Measurements from ENCODE around the gene KMT2B.
"Not testable (repeated sequence)": the region's sequence is repeated elsewhere in the genome, so short reads cannot be mapped to it uniquely, and the experiment has no call there.

Gene KMT2B

DNA sequence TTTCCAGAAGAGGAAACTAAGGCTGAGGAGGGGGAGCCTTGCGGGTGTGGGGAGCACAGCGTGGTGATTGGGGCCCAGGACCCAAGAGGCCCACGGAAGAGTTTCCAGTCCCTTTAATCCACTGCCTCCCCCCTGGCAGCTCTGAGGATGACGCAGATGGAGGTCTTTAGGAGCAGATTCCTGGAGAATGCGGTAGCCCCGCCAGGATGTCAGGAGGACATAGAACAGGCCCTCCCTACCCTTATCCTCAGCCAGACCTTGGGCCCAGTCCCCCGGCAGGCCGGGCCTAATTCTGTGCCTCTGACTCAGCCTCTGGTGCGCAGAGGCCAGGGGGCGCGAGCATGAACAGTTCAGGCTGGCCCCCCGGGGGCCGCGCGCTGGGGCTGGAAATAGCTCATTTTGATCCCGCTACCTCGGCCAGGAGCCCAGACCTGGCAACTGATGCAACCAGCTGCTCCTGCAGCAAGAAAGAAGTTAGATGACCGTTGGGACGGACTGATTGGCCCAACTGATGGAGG, 39.5 kb downstream of the KMT2B start:
- DNase-seq (ENCODE audit: low read depth) = no peak

DNA sequence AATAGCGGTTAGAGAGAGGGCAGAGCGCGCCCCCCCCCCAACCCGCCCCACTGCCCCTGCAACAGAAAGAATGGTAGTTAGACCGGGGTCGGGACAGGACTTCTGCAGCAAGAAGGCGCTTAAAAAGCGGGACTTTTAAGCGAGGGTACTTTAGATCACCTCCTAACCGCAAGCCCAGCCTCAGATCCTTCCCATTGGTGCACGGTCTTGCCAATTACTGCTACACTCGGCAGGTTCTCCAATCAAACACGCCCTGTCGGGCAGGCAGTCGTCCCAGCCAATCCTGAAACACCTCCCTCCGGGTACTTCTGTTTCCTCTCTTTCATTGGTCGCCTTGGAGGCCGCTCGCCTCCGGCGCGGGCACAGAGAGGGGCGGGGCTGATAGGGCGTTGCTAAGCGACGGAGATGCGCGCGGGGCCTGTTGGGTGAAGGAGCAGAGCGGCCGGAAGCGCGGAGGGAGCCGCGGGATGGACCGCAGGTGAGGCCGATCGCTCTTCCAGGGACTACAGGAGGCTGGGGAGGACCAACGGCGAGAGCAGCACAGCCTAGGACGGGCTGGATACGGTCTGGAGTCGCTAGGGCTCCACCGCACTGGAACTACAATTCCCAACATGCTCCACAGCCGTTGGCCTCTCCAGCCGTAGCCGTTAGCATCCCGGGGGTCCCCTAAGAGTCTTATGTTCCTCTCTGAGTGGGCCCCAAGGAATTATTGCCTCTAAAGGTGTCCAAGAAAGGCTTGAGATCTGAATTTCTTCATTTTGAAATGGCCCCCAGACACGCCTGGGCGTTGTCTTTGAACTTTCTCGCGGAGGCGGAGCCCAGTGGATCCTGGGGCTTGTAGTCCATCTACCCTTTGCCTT, 40.2 kb downstream of the KMT2B start, which contains the start of gene PROSER3:
Gene PROSER3, plus strand, starts transcription at position 428 of the 860 bp plus-strand sequence. Its CDS starts 40 bp downstream, at position 468.
- peak; percentile 97 for DNase-seq (ENCODE audit: low read depth)

DNA sequence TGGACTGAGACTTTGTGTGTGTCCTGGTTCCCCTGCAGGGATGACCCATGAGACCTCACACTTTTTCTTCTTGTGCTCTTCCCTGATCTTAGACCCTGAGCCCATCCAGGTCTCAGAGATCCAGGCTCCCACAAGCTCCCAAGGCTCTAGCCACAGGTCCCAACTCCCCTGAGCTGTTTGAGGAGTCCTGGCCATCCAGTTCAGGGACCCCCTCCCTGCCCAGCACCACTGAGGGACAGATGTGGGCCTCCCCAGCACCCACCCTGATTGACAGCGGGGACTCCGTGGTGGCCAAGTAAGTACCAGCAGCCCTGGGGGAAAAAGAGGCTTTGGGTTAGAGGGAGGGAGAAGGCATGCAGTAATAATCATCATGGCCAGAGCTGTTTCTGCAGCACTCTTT, 41.9 kb downstream of the KMT2B start:
- DNase-seq (ENCODE audit: low read depth) = no peak

DNA sequence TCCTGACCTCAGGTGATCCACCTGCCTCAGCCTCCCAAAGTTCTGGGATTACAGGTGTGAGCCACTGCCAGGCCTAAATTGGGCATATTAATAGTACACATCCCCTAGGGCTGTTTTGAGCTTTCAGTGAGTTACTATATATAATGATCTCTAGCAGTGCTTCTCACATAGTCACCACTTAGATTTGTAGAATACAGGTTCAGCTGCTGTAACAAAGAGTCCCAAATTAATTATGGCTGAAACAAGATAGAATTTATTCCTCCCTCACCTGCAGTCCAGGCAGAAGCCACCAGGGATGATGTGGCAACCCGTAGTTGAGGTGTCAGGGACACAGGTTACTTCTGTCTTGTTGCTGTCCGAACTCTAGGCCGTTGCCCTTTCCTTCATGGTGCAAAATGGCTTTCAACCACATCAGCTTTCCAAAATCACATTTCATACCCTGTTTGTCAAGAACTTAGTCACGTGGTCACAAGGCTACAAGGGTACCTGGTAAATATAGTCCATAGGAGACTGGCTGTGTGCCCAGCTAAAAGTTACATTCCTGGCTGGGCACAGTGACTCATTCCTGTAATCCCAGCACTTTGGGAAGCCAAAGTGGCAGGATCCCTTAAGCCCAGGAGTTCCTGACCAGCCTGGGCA, 43.0 kb downstream of the KMT2B start:
- DNase-seq (ENCODE audit: low read depth) = no peak

DNA sequence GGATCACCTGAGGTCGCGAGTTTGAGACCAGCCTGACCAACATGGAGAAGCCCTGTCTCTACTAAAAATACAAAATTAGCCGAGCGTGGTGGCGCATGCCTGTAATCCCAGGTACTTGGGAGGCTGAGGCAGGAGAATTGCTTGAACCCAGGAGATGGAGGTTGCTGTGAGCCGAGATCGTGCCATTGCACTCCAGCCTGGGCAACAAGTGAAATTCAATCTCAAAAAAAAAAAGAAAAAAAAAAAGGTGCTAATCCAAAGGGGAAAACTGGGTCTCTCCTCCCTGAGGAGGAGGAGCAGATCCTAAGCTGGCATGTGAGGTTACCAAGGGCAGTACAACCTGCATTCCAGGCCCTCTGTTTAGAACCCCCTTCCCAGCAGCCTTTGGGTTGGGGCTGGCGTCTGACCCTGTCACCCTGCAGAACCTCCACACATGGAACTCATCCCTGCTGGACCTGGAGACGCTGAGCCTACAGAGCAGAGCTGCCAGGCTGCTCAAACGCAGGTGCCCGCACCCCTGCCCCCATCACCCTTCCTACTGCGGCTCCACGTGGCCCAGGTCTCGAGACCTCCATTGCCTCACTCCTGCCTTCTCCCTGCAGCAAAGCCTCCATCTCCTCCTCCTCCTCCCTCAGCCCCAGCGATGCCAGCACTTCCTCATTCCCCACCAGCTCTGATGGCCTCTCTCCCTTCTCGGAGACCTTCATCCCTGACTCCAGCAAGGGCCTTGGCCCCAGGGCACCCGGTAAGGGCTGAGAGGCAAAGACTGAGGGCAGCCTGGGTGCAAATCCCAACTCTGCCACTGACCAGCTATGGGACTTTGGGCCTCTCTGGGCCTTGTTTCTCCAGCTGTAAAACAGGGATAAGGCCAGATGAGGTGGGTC, 46.9 kb downstream of the KMT2B start:
- DNase-seq (ENCODE audit: low read depth) = no peak

DNA sequence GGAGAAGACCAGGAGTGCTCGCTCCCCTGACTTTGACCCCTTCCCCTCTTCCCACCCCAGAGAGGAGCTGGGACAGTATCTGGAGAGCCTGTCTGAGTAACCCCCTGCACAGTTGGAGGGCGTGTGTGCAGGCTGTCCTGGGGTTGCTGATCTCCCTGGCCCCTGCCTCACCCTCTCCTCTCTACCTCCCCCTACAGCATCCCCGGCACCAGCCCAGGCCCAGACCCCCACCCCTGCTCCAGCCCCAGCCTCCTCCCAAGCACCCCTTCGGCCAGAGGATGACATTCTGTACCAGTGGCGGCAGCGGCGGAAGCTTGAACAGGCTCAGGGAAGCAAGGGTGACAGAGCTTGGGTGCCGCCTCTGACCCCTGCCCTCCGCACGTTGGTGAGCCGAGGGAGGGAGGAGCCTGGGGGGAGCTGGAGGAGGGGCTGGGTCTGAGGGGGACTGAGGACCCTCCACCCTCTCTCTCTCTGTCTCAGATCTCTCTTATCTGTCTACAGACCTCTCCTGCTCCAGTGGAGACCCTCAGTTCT, 48.8 kb downstream of the KMT2B start:
- DNase-seq (ENCODE audit: low read depth) = no peak

DNA sequence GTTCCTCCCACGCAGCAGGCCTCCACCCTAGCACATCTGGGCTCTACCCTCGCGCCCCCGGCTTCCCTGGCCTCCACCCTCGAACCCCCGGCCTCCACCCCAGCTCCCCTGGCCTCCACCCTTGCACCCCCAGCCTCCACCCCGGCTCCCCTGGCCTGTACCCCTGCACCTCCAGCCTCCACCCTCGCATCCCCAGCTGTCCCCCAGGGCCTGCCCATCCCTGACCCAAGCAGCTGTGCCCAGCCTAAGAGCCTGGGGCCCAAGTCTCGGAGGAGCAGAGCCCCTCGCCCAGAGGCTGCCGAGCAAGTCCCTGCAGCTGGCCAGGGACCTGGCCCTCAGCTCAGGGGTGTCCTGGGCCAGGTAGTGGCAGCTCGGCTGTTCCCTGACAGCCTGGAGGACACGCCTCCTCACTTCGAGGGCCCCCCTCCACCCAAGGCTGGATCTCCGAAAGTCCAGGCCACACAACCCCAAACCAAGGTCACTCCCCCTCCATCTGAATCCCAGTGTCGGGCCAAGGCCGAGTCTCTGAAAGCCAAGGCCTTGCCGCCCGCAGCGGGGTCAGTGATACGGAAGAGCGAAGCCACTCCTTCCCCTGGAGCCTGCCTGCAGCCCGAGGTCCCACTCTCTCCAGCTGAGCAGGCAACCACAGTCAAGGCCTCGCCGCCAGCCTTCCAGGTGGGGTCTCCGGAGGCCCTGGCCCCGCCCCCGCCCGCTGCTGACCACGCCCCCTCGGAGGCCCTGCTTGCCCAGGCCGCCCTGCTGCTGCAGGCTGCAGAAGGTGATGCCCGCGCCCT, 49.7 kb downstream of the KMT2B start:
- no peak for DNase-seq (ENCODE audit: low read depth)

DNA sequence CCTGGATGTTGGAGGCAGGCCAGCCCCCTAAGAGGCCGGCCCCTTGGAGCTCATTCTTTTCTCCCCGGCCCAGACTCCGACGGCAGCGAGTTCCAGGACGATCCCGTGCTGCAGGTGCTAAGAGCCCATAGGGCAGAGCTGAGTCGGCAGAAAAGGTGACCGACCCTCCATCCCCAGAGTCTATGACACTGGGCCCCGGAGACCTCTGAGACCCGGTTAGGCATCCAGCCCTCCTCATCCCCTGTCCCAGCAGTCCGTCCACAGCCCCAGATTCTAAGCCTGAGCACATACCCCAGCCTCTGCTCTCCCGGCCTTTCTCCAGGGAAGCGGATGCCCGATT, 50.2 kb downstream of the KMT2B start:
- DNase-seq (ENCODE audit: low read depth) = no peak

DNA sequence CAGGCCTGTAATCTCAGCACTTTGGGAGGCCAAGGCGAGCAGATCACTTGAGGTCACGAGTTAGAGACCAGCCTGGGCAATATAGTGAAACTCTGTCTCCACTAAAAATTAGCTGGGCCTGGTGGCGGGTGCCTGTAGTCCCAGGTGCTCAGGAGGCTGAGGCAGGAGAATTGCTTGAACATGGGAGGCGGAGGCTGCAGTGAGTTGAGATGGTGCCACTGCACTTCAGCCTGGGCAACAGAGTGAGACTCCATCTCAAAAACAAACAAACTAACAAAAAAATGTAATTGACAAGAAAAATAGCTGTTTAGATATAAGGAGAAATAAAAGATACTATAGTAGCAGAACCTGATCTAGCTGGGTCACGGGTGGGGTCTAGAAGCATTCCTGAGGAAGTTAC, 54.6 kb downstream of the KMT2B start:
- DNase-seq (ENCODE audit: low read depth) = not testable (repeated sequence)

DNA sequence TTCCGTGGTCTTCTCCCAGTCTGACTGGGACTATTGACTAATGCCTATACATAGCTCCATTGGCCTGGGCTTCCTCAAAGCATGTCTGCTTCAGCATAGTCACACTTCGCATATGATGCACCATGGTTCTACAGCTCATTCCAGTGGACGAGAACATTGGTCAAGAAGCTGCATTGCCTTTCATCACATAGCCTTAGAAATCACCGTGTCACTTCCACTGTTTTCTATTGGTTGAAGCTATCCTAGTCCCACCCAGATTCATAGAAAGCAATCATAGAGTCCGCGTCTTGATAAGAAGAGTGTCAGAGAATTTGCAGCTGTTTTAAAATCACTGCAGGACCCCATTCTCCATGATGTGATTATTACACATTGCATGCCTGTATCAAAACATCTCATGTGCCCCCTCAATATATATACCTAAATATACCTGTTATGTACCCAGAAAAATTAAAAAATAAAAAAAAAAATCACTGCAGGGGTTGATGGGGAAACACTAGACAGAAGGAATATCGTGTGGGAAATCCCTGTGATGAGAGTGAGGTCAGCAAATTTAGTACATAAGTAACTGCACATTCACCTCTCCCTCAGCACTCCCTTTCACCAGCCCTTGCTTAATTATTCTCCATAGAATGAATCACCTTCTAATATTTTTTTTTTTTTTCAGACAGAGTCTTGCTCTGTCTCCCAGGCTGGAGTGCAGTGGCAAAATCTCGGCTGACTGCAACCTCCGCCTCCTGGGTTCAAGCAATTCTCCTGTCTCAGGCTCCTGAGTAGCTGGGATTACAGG, 55.4 kb downstream of the KMT2B start:
- DNase-seq (ENCODE audit: low read depth) = no peak

DNA sequence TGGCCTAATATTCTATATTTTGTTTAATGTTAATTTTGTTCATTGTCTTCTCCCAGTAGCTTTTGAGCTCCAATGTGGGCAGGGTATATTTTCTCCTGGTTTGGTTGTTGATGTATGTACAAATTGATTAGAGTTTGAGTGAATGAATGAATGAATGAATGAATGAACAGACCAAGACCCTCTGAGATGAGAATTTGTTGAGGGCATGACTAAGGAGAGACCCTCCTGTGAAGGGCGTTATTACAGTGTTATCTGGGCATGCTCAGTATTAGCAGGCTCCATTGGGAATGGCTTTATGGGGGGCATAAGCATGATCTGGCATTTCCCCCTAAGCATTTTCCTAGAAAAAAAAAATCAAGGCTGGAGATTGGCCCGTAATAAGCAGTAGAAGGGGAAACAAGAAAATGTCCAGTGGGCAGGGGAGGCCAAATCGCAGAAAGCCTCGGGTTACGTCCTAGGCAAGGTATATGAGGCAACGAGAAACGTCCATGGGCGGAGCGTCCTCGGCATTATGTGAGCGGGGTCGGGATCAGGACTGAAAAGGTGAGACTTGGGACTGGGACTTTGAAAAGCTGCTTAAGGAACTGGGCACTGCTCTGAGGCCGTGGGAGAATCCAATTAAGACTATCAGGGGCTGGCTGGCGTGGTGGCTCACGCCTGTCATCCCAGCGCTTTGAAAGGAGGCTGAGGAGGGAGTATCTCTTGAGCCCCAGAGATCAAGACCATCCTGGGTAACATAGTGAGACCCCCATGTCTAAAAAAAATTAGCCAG, 56.7 kb downstream of the KMT2B start:
- no peak for DNase-seq (ENCODE audit: low read depth)

DNA sequence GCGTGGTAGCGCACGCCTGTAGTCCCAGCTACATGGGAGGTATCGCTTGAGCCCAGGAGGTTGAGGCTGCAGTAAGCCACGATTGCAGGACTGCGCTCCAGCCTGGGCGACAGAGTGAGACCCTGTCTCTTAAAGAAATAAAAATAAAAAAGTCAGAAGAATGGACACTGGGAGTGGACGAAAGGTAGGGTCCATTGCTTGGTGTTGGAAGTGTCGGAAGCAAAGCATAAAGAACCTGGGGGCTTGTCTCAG, 57.2 kb downstream of the KMT2B start:
- no peak for DNase-seq (ENCODE audit: low read depth)

DNA sequence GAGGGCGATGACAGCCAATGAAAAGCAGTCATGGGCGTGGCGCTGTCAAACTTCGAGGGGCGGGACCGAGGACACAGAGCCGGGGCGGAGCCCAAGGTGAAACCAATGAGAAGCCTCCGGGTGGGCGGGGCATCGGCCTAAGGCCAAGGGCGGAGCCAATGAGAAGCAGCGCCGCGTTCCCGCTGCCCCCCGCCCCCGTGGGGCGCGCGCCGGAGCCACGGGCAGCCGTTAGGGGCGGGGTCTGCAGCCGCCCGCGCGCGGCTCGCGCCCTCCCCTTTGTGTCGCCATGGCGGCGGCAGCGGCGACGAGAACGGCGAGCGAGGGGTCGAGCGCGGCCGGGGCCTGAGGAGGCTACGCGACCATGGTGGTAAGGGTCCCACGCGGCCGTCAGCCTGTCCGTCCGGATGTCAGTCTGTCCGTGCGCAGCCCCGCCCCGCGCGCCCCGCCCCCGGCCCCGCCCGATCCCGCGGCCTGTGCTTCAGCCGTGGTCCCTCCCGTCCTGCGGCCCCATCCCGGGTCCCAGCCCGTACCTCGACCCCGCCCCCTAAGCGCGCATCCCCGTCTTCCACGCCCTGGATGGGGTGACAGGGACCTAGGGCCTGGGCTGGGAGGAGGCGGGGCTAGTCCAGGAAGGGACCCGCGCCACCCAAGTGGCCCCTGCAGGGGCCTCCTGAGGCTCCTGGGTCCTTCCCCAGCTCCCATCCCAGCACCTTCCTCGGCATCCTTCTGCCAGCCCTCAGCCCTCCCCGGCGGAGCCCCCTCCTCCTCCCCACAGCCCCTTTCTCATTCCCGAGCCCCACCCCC, 57.7 kb downstream of the KMT2B start, which contains the start of gene ARHGAP33:
Gene ARHGAP33, plus strand, starts transcription at position 267 of the 804 bp plus-strand sequence. Its CDS starts 95 bp downstream, at position 362.
- DNase-seq (ENCODE audit: low read depth) = peak; percentile 98

DNA sequence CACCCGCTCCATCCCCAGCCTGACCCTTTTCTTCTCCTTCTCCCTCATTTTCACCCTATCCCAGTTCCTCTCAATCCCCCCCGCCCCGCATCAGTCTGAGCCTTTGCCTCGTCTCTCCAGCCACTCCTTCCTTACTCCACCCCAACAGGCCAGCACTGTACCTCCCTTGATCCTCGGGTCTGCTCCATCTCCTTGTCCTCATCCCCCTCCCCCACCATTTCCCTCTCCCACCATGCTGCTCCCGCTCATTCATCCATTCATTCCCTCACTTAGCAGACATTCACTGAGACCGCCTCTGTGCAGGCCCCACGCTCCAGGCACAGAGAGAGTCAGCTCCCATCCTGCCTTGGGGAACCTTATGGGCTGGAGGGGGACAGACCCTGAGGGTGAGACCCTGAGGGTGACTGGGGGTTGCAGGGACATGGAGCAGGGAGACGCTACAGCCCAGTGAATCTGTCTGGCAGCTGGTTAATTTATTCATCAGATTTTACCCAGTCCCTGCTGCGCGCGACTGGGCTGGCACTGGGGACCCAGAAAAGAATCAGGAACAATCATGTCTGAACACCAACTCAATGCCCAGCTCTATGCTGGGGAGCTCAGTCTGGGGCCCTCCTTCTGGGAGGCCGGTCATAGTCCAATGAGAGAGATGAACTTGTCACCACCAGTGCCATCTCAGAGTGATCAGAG, 58.4 kb downstream of the KMT2B start:
- no peak for DNase-seq (ENCODE audit: low read depth)

DNA sequence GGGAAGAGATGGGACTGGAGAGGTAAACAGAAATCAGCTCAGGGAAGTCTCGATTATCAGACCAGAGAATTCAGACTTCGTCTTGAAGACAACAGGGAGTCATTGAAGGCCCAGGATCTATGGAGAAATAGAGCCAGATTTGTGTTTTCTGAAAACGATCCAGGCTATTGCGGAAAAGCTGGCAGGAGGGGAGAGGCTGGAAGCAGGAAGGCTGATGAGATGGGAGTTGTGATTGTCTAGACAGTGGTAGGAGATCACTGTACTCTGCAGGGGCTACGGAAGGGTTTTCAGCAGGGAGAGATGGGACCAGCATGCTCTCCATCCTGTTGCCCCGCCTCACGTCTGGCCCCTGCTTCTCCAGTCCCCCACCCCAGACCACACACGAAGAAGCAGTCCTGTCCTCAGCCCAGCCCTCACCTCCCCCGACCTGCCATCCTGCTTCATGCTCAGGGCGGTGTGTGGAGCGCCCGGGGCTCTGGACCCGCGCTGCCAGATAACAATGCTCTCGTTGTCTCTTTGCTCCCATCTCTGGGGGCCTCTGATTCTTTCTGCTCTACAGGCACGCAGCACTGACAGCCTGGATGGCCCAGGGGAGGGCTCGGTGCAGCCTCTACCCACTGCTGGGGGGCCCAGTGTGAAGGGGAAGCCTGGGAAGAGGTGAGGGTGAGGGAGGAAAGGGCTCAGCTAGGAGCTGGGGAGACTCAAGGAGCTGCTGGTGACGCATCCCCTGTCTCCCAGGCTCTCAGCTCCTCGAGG, 59.5 kb downstream of the KMT2B start:
- no peak for DNase-seq (ENCODE audit: low read depth)

DNA sequence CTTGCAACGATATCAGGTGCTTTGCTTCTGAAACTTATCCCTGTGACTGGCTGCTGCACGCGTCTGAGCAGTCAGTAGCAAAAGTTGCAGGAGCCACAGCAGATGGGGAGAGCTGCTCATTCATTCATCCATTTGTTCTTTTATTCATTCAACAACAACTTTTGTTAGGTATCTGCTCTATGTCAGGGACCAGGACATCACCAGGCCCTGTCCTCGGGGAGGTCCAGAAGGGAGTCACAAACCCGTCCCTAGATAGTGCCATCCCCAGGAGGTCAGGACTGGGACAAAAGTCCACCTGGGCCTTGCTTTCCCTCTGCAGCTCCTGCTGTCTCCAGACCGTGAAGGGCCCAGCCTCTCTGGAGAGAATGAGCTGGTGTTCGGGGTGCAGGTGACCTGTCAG, 60.2 kb downstream of the KMT2B start:
- no peak for DNase-seq (ENCODE audit: low read depth)

DNA sequence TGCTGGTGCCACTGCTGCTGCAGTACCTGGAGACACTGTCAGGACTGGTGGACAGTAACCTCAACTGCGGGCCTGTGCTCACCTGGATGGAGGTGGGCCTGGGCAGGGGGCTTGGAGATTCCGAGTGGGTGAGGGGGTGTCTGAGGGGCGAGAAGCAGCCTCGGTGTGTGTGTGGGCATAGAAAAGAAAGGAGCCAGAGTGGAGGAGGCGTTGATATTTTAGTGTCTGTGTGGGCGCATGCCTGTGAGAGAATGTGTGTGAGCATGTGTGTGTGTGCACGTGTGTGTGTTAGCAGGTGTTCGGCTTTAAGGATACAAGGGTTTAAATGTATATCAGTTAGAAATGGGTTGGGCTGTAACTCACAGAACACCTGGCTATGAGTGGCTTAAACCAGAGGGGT, 61.2 kb downstream of the KMT2B start:
- DNase-seq (ENCODE audit: low read depth) = no peak

DNA sequence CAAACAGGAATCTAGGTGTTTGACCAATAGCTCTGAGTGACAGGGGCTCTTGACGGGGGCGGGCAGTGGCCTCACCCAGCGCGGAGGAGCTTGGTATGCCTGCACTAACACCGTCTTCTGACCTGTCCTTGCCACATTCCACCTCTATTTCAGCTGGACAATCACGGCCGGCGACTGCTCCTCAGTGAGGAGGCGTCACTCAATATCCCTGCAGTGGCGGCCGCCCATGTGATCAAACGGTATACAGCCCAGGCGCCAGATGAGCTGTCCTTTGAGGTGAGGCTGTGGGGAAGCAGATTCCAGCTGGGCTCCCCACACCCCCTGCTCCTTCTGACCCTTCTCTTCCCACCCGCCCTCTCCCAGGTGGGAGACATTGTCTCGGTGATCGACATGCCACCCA, 62.3 kb downstream of the KMT2B start:
- DNase-seq (ENCODE audit: low read depth) = no peak

All from T follicular helper cell (primary cell).